GM20000 (cell line): ENCODE measurements around the gene TPCN2.

Experiments
- DNase-seq: peaks from one replicate; pipeline ENCODE4 v3.0.0; 2012; ENCODE audit warnings: low spot score
- TF ChIP-seq, protein P1 (sequence below): IDR thresholded peaks from 2 replicates; pipeline ENCODE4 v1.5.1; 2012; ENCODE audit warnings: mild to moderate bottlenecking, control low read depth; ENCODE audit errors: extremely low read depth, missing control alignments

TPCN2 gene

DNA sequence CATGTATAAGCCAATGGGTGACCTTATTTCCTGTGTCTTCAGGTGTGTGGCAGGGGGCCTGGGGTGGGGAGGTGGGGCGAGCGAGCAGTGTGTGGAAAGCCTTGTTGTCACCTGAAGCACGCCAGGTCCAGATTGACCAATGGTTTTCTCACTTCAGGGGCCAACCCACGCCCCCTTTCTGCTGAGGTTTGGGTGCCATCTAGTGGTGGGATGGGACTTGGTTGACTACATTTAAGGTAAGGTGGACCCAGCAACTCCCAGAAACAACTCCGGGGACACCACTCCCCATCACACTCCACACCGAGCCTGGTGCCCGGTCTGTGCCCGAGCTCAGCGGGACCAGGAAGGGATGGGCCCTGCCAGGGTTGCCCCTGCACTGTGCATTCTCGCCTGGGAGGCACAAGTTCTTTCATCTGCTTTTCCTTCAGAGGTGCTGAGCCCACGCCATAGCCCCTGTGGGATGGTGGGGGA, 40.0 kb downstream of the TPCN2 start:
- TF ChIP-seq, protein P1, sequence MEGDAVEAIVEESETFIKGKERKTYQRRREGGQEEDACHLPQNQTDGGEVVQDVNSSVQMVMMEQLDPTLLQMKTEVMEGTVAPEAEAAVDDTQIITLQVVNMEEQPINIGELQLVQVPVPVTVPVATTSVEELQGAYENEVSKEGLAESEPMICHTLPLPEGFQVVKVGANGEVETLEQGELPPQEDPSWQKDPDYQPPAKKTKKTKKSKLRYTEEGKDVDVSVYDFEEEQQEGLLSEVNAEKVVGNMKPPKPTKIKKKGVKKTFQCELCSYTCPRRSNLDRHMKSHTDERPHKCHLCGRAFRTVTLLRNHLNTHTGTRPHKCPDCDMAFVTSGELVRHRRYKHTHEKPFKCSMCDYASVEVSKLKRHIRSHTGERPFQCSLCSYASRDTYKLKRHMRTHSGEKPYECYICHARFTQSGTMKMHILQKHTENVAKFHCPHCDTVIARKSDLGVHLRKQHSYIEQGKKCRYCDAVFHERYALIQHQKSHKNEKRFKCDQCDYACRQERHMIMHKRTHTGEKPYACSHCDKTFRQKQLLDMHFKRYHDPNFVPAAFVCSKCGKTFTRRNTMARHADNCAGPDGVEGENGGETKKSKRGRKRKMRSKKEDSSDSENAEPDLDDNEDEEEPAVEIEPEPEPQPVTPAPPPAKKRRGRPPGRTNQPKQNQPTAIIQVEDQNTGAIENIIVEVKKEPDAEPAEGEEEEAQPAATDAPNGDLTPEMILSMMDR = peak; percentile 35
- peak; percentile 95 for DNase-seq

DNA sequence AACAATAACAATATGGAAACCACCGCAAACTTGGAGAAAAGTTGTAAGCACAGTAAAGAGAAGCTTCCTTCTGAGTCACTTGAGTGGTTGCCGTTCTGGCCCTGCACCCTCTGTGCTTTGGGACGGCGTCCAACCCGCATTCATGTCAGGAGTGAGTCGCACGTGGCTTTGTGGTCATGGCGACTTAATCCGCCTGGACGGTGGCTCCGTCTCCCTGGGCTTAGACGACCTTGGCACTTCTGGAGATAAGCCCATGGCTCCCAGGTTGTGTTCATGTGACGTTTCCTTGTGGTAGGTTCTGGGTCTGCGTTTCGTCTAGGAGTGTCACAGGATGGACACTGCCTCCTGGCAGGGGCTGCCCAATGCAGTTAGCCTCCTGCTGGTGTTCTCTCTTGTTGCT, 40.5 kb downstream of the TPCN2 start:
- DNase-seq = no peak
- TF ChIP-seq, protein P1 = no peak

DNA sequence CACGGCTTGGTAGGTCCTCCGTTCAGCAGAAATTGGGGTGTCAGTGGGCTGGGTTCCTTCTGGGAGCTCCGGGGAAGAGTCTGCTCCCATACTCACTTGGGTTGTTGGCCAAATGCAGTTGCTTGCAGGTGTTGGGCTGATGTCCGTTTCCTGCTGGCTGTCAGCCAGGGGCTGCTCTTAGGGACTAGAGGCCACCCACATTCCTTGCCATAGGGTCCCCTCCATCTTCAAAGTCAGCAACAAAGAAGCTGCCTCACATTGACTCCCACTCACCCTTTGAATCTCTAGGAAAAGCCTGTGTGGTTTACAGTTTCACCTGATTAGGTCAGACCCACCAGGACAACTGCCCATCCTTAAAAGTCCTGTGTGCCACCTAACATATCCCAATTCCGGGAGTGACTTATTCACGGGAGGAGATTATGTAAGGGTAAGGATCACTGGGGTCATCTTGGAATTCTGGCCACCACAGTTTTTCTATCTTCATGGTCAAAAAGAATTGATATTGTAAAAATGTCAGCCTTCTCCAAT, 43.0 kb downstream of the TPCN2 start:
- TF ChIP-seq, protein P1 = no peak
- no peak for DNase-seq

DNA sequence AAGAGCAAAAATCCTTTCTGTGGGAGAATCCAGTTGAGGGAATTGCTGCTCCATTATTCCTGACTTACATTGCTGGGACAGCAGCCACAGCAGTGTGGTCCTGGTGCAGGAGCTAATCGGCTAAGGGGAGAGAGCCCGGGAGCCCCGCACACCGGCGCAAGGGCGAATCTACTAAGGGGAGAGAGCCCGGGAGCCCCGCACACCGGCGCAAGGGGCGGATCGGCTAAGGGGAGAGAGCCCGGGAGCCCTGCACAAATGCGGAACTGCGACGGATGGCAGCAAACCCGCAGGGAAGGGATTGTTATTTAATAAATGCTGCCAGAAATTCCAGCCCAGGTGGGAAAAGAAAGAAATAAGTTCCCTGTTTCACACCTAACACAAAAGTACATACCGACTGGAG, 43.5 kb downstream of the TPCN2 start:
- DNase-seq = no peak
- TF ChIP-seq, protein P1 = no peak

DNA sequence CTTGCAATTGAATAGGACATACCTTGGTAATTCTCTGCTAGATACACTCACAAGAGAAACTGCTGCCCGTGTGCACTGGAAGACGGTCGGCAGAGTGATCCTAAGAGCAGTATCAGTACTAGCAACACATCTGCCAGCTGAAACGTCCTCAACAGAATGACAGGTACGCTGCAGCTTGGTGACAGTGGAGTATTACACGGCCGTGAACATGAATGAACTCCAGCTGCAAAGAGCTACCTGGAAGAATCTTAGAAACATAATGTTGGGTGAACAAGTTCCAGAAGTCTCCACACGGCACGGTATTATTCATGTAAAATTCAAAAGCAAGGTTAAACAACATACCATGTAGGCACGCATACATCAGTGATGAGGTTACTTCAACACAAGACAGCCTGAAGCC, 44.4 kb downstream of the TPCN2 start:
- no peak for DNase-seq
- TF ChIP-seq, protein P1 = no peak

DNA sequence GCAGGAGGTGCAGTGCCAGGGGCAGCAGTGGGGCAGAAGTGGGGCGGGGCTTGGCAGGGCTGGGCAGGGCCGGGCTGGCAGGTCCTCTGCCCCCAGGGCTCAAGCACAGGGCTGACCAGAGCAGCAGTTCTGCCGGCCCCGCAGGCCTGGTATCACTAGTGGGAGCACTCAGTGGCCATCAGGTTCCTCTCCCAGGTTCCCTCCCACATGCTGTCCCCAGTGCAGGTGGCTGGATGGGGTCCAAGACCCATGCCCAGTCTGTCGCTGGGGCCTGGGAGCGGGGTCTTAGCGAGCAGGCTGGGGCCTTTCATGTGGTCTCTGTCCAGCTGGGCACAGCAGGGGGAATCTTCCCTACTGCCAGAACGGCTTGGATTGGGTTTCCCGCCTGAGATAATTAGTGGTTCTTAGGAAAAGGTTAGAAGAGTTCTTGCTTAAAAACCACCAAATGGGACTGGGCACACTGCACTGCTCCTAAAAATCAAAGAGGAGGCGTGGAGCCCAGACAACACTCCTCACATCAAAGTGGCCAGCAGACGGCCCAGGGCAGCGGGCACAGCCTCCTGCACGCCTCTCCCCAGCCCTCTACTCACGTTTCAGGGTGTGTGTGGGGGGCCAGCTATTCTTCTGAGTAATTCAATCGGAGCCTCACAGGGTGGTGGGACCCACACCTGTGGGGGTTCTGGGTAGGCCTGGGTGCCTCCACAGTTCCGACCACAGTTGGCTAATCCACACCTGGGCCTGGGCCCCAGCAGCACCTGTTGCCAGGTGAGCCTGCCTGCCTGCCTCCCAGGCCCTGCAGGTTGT, 45.6 kb downstream of the TPCN2 start:
- TF ChIP-seq, protein P1 = no peak
- no peak for DNase-seq

DNA sequence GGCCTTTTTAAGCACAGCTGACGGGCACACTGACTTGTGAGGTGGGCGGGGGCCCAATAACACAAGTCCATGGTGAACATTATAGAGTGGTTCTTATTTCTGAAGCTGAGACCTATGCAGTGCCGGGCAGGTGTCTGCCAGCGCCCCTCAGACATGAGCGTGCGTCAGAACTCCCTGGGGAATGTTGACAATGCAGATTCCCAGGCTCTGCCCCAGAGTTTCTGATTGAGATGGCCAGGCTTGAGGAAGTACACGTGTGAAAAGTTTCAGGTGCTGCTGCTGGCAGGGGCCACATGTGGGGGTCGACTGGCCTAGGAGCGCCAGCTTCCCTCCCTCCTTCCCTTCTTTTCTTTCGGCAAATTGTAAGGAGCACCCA, 46.2 kb downstream of the TPCN2 start:
- DNase-seq = no peak
- TF ChIP-seq, protein P1 = no peak
